Osteoblast (primary cell): ENCODE measurements around the gene SLC66A1. TPM values are rescaled to one million over a fixed set of nuclear protein-coding genes. Genes with fewer than 3 reads are reported as not detected.
A peak's percentile ranks its signal among the peaks of the same experiment; 100 is the strongest.

ENCODE experiments used
- DNase-seq: peaks from one replicate; pipeline ENCODE4 v3.0.0; 2011; ENCODE audit warnings: low spot score, mixed read lengths; ENCODE audit not compliant: insufficient read length; ENCODE audit errors: missing footprints
- H2AFZ ChIP-seq: 2 replicates; pipeline ENCODE4 v1.6.0; 2011; ENCODE audit warnings: mild to moderate bottlenecking, low read length
- H3K27ac ChIP-seq: 2 replicates; pipeline ENCODE4 v1.5.1; 2011; ENCODE audit warnings: mild to moderate bottlenecking, low read depth, low read length, moderate library complexity
- H3K27me3 ChIP-seq: 2 replicates; pipeline ENCODE4 v1.6.0; 2012; ENCODE audit warnings: mild to moderate bottlenecking, control low read depth, inconsistent platforms, low read length, moderate library complexity; ENCODE audit not compliant: insufficient read depth
- H3K36me3 ChIP-seq: 2 replicates; pipeline ENCODE4 v1.5.1; 2011; ENCODE audit warnings: mild to moderate bottlenecking, low read length, control low read depth, moderate library complexity; ENCODE audit not compliant: insufficient read depth
- H3K4me1 ChIP-seq: 2 replicates; pipeline ENCODE4 v1.5.1; 2011; ENCODE audit warnings: mild to moderate bottlenecking, low read length, control low read depth, moderate library complexity; ENCODE audit not compliant: insufficient read depth
- H3K4me2 ChIP-seq: 2 replicates; pipeline ENCODE4 v1.6.0; 2011; ENCODE audit warnings: mild to moderate bottlenecking, low read length; ENCODE audit not compliant: insufficient read depth
- H3K4me3 ChIP-seq: fragments of 200-600 bp; sonication (generic); 3 replicates; pipeline ENCODE4 v1.5.1; 2012; ENCODE audit warnings: mild to moderate bottlenecking, low read length, inconsistent platforms; ENCODE audit not compliant: insufficient read depth
- H3K79me2 ChIP-seq: 2 replicates; pipeline ENCODE4 v1.6.0; 2012; ENCODE audit warnings: mild to moderate bottlenecking, low read length, control low read depth, inconsistent platforms; ENCODE audit not compliant: insufficient read depth
- H3K9me3 ChIP-seq: 2 replicates; pipeline ENCODE4 v1.5.1; 2011; ENCODE audit warnings: low read depth, low read length, control low read depth
- H4K20me1 ChIP-seq: 2 replicates; pipeline ENCODE4 v1.6.0; 2012; ENCODE audit warnings: mild to moderate bottlenecking, low read length, control low read depth; ENCODE audit not compliant: insufficient read depth
- CTCF ChIP-seq: IDR thresholded peaks from 2 replicates; pipeline ENCODE4 v1.5.1; 2011; ENCODE audit warnings: mild to moderate bottlenecking, low read depth, low read length, moderate library complexity; ENCODE audit errors: extremely low read depth
- total RNA-seq: library from RNA; depleted of rRNA; stranded (reverse); fragments of >200 nt; gene quantifications from 2 replicates; pipeline ENCODE4 v1.2.3, GENCODE V29; 2012

The SLC66A1 gene
- total RNA-seq, 1 donor: 32.6 TPM

GRCh38 chr1:19331262-19331878 is 19.2 kb downstream of the SLC66A1 start:
- Histone ChIP-seq H3K9me3 (no peaks in the 10 kb centered on the region), H3K4me1 (peaks cover 3% of the 10 kb centered on the region), H3K4me3 (no peak overlapping the region), H3K27ac (no peak overlapping the region), H3K27me3 (no peaks in the 10 kb centered on the region), H2AFZ (no peak overlapping the region), H3K4me2 (no peak overlapping the region), H4K20me1 (peaks cover 11% of the 10 kb centered on the region), H3K36me3 (peaks cover 16% of the 10 kb centered on the region), H3K79me2 (no peaks in the 10 kb centered on the region)
- no peak for DNase-seq
- no peak for TF ChIP-seq CTCF

GRCh38 chr1:19332832-19333231 is 20.7 kb downstream of the SLC66A1 start:
- DNase-seq: peak; percentile 34
- TF ChIP-seq CTCF: no peak
- no peaks in the 10 kb centered on the region for H3K79me2 ChIP-seq
- no peak overlapping the region for H3K27ac ChIP-seq
- no peak overlapping the region for H3K4me3 ChIP-seq
- no peaks in the 10 kb centered on the region for H3K9me3 ChIP-seq
- no peak overlapping the region for H2AFZ ChIP-seq
- H3K27me3 ChIP-seq: no peaks in the 10 kb centered on the region
- H4K20me1 ChIP-seq: peaks cover 17% of the 10 kb centered on the region
- peaks cover 3% of the 10 kb centered on the region for H3K4me1 ChIP-seq
- no peak overlapping the region for H3K4me2 ChIP-seq
- H3K36me3 ChIP-seq: peaks cover 11% of the 10 kb centered on the region

GRCh38 chr1:19333587-19334354 is 21.6 kb downstream of the SLC66A1 start:
- no peak overlapping the region for H3K4me2 ChIP-seq
- no peaks in the 10 kb centered on the region for H3K9me3 ChIP-seq
- DNase-seq: no peak
- no peak for TF ChIP-seq CTCF
- H3K27ac ChIP-seq: no peak overlapping the region
- H3K4me1 ChIP-seq: peaks cover 3% of the 10 kb centered on the region
- H3K27me3 ChIP-seq: no peaks in the 10 kb centered on the region
- H3K79me2 ChIP-seq: no peaks in the 10 kb centered on the region
- peaks cover 9% of the 10 kb centered on the region for H3K36me3 ChIP-seq
- H4K20me1 ChIP-seq: peaks cover 17% of the 10 kb centered on the region
- H2AFZ ChIP-seq: no peak overlapping the region
- H3K4me3 ChIP-seq: no peak overlapping the region

- Histone ChIP-seq H3K36me3 (peaks cover 26% of the 10 kb centered on the region), H2AFZ (no peak overlapping the region), H3K4me3 (no peak overlapping the region), H3K4me2 (no peak overlapping the region), H3K27ac (no peak overlapping the region), H3K27me3 (no peaks in the 10 kb centered on the region), H4K20me1 (peaks cover 38% of the 10 kb centered on the region), H3K4me1 (peaks cover 3% of the 10 kb centered on the region), H3K79me2 (no peaks in the 10 kb centered on the region), H3K9me3 (no peaks in the 10 kb centered on the region)
- DNase-seq: peak; percentile 89
- no peak for TF ChIP-seq CTCF
Measured at GRCh38 chr1:19336543-19336942, 24.4 kb downstream of the SLC66A1 start.
